ENCODE data around the gene EDC3.
"Not testable (repeated sequence)": the region's sequence is repeated elsewhere in the genome, so short reads cannot be mapped to it uniquely, and the experiment has no call there.

Gene EDC3

GRCh38 chr15:74605795-74606150 is 90.1 kb downstream of the EDC3 start:
- DNase-seq: no peak

- DNase-seq: no peak
Observed at GRCh38 chr15:74604983-74605794, 90.6 kb downstream of the EDC3 start.

- no peak for DNase-seq
Observed at GRCh38 chr15:74603789-74604705, 91.8 kb downstream of the EDC3 start.

- no peak for DNase-seq
Observed at GRCh38 chr15:74603026-74603788, 92.6 kb downstream of the EDC3 start.

GRCh38 chr15:74599156-74599555 is 96.7 kb downstream of the EDC3 start:
- DNase-seq: peak; percentile 53

- DNase-seq: peak; percentile 94
Observed at GRCh38 chr15:74598126-74598842, 97.5 kb downstream of the EDC3 start.

- DNase-seq: not testable (repeated sequence)
Observed at GRCh38 chr15:74597146-74597705, 98.6 kb downstream of the EDC3 start.

GRCh38 chr15:74596736-74597135 is 99.1 kb downstream of the EDC3 start:
- not testable (repeated sequence) for DNase-seq

- DNase-seq: no peak
Observed at GRCh38 chr15:74595271-74595670, 100.6 kb downstream of the EDC3 start.

GRCh38 chr15:74594455-74594854 is 101.4 kb downstream of the EDC3 start:
- DNase-seq: no peak

GRCh38 chr15:74593122-74593521 is 102.7 kb downstream of the EDC3 start:
- DNase-seq: no peak

- no peak for DNase-seq
Observed at GRCh38 chr15:74592222-74592621, 103.6 kb downstream of the EDC3 start.

GRCh38 chr15:74589826-74590225 is 106.0 kb downstream of the EDC3 start:
- DNase-seq: no peak

- no peak for DNase-seq
Observed at GRCh38 chr15:74585857-74586256, 110.0 kb downstream of the EDC3 start.

GRCh38 chr15:74585191-74585590 is 110.6 kb downstream of the EDC3 start:
- no peak for DNase-seq

GRCh38 chr15:74584779-74585178 is 111.0 kb downstream of the EDC3 start:
- DNase-seq: no peak

- DNase-seq: no peak
Observed at GRCh38 chr15:74584204-74584603, 111.6 kb downstream of the EDC3 start.
